Stimulated activated CD8-positive, alpha-beta memory T cell treated with anti-CD3 and anti-CD28 coated beads, Interleukin-7, amount 100 ng/mL, for 24 hours (primary cell): ENCODE data around the gene EMD.
A peak's percentile ranks its signal among the peaks of the same experiment; 100 is the strongest.
"Not testable (repeated sequence)": the region's sequence is repeated elsewhere in the genome, so short reads cannot be mapped to it uniquely, and the experiment has no call there.

Experiments used
- DNase-seq: peaks from one replicate; pipeline ENCODE4 v3.0.0-alpha.2; 2020; ENCODE audit warnings: low read depth

The EMD gene

GRCh38 chrX:154378799-154379568 is at the start of gene EMD:
Gene EMD (plus strand): TSS chrX:154379295. CDS start chrX:154379485, 190 bp downstream.
- DNase-seq = peak; percentile 85

DNA sequence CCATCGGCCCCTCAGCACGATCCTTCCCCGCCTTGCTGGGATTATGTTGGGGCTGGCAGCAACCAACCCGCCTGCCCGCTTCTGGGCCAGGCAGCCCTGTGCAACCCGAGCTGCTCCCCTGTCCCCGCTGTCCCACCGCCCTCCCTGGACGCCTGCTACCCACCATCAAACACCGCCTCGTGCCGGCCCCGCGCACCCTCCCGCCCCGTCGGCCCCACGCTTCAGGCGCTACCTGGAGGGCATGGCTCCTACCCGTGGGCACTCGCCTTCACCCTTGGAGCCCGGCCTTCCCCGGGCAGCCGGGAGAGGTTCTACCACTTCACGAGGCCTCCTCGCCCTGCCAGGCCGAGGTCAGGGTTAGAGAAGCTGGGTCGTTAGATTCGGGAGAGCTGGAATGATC is 46.5 kb upstream of the EMD start:
- DNase-seq = no peak

DNA sequence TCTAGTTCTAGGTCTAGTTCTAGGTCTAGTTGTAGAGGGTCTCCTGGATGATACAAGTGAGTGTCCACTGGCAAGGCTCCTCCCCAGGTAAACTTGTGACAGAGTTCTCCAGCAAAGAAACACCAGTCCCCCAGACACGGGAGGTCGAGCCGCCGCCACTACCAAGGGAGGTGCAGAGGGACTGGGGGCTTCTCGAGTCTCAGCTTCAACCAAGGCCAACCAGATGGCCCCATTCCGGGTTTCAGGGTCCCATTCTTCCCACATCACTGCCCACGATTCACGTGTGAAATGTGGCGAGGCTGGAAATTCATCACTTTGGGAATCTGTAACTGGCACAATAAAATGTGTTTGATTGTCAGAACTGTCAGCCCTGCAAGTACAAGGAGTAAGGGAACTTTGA is 46.0 kb upstream of the EMD start:
- no peak for DNase-seq

GRCh38 chrX:154333837-154334271 is 45.2 kb upstream of the EMD start:
- DNase-seq = no peak

DNA sequence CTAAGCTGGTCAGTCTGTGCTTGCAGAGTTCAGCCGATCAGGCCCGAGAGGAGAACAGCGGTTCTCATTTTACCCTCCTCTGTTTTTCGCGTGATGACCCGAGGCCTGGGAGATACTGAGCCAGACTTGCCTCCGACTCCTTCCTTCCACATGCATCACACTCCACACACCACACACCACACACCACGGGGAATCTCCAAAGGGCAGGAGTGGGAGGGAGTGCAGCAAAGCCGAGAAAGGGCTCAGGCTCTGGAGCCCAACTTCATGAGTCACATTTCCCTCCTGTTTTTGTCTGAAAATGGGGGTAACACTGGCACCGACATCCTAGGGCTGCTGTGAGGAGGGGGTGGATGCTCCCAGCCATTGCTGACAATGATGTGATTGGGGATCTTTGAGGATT is 44.6 kb upstream of the EMD start:
- no peak for DNase-seq

GRCh38 chrX:154341399-154342298 is 37.4 kb upstream of the EMD start:
- not testable (repeated sequence) for DNase-seq

GRCh38 chrX:154343063-154343462 is 36.0 kb upstream of the EMD start:
- DNase-seq = not testable (repeated sequence)

- not testable (repeated sequence) for DNase-seq
Measured at GRCh38 chrX:154343620-154344019, 35.5 kb upstream of the EMD start.

- DNase-seq = no peak
Measured at GRCh38 chrX:154348114-154348531, 31.0 kb upstream of the EMD start.

GRCh38 chrX:154348646-154349358 is 30.3 kb upstream of the EMD start:
- DNase-seq = no peak

GRCh38 chrX:154349359-154349935 is 29.6 kb upstream of the EMD start:
- no peak for DNase-seq

GRCh38 chrX:154349979-154350378 is 29.1 kb upstream of the EMD start:
- DNase-seq = no peak

DNA sequence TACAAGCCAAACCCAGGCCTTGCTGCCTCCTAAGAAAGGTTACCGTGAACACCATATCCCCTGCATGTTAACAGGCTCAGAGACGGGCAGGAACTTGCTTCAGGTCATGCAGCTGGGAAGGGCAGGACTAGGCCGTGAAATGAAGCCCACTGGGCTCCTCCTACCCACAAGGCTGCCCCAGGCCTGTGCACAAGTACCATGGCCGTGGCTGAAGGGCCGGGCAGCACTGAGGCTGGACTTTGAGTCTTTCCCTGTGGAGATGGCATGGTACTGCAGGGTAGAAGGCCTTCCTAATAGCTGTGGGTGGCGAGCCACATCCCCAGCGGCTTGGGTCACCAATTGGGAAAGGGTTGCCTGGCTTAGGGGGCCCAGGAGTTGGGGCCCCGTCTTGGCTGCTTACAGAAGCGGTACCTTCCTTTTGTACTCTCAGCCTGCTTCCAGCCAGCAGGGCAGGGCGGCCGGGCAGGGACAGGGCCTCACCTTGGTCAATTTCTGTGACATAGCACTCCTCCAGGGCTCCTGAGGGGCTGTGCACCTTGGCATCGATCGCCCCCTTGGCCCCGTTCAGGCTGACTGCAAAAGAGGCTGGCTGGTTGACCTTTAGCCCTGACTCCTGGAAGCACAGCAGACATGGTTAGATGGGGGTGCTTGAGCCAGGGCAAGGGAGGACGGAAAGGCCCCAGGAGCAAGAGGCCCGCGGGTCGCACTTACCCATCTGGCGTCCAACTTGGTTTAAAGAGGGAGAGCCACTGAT is 28.5 kb upstream of the EMD start:
- no peak for DNase-seq

GRCh38 chrX:154351183-154352011 is 27.7 kb upstream of the EMD start:
- DNase-seq = no peak

DNA sequence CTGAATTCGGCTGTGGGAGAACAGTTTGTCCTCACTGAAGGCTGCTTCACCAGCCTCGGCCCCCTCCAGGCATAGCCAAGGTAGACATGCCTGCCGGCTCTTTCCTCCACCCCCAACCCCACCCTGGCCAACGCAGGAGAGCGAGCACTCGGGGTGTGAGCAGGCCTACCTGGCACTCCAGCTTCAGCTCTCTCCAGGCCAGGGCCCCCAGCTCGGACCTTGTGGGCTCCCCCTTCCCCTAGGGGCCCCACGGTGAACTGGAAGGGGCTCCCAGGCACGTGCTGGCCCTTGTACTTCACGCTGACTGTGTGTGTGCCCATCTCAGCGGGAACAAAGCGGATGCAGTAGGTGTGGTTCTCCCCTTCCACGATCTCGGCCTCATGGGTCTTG is 27.1 kb upstream of the EMD start:
- DNase-seq = no peak

- no peak for DNase-seq
Measured at GRCh38 chrX:154352466-154352865, 26.6 kb upstream of the EMD start.

- no peak for DNase-seq
Measured at GRCh38 chrX:154353172-154353843, 25.8 kb upstream of the EMD start.

DNA sequence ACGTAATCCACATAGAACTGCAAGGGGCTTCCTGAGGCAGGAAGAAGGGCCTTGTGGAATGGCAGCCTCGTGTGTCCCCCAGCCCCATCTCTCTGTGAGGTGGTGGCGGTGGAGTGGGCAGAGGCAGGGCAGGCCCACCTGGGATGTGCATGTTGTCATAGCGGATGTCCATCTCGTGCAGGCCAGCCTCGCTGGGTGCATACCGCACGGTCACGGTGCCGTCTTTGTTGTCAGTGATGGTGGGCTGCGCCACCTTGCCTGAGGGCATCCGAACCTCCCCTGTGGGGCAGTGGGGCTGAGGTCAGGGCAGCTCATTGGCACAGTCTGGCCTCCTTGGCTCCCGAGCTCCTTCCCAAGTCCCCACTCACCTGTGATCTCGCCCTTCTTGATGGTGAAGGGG is 25.1 kb upstream of the EMD start:
- DNase-seq = no peak

- DNase-seq = no peak
Measured at GRCh38 chrX:154354516-154354915, 24.6 kb upstream of the EMD start.
